ENCODE measurements around the gene ASMT.
"Not testable (repeated sequence)": the region's sequence is repeated elsewhere in the genome, so short reads cannot be mapped to it uniquely, and the experiment has no call there.

The ASMT gene

DNA sequence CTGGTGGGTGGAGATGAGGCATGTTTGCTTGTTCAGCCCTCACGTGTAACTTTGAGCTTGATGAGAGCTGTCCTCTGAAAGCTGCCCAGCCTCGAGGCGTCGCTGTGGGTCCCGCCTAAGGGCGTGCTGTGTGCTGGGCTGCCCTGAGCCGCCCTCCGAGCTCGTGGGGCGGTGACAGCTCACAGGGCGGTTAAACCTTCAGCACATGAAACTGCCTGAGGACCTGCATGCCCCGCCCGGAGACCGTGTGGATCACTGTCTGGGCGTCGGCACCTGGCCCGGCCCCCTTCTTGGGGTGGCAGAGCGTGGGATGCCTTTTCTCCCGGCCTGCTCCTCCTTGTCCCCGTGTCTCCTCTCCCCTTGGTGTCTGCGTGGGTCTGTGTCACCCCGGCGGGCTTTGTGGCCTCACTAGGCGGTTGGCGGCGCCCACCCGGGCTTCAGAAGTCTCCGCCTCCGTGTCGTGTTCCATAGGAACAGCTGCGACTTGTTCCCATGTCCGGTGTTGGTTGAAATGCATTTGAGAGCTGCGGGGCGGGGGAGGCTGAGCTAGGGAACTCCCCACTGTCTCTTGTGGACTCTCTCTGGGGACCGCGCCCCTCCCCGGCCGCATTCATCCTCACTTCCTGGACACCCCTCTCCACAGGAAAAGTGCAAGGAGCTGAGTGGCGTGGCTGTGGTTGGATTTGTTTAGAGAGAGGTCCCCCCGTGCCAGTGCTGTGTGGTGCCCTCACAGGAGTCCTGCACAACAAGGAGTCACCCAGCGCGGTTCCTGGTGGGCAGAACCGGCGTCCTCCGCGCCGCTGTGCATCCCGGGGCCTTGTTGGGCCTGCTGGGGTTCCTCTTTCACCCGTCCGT lies 16.6 kb upstream of the ASMT start:
- DNase-seq, result no peak

DNA sequence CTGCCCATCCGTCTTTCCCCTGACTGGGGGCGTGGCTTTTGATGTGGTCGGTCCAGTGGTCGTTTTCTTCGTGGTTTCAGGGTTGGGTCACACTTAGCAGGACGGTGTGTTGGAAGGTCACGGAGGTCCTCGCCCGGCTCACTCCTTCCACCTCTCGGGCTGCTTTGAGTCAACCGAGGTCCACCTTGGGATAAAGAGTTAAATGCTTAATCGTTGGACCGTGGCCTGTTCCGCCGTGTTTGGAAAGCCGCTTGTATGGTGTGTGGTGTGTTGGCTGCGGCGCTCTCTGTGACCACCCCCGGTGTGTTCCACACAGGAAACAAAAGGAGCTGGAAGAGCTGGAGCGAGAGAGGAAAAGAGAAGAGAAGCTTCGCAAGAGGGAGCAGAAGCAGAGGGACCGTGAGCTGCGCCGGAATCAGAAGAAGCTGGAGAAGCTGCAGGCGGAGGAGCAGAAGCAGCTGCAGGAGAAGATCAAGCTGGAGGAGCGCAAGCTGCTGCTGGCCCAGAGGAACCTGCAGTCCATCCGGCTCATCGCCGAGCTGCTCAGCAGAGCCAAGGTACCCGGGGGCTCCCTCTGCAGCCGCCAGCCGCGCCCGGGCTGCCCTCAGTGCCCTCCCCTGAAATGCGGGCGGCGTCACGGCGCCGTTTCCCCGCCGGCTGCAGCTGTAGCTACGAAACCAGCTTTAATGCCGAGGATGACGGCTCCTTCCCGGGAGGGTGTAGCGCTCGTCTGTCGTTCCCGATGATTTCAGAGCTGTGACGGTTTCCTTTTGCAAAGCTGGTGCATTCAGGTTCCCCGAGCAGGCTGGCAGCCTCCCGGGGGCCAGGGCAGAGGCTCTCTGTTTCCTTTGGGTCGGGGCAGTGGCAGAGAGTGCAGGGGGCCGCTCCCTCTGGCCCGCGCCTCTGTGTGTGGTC lies 15.7 kb upstream of the ASMT start:
- DNase-seq, result no peak

DNA sequence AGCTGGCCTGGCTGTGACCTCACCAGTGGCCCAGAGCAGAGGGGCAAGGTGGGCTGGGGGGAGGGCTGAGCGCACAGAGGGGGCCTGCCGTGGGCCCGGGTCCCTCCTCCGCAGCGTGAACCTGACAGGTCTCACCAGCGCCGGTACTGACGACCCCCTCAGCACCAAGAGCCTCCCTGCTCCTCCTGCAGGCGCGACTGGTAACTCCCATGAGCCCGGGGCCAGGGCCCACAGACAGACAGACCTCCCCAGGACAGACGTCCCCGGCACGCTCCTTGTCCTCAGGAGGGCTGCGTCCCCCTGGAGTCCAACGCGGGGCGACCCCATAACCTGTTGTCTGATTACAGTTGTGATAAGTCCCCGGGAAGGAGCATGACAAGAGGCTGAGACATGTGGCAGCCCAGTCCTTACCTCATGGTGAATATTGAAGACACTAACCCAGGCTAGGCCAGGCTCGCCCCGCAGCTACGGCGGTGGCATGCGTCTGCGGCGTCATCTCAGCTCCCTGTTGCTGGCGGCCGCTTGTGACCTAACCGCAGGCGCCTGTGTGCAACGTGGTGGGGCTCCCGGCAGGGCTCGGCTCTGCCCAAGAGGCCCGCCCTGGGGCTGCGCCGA lies 15.0 kb upstream of the ASMT start:
- no peak for DNase-seq

DNA sequence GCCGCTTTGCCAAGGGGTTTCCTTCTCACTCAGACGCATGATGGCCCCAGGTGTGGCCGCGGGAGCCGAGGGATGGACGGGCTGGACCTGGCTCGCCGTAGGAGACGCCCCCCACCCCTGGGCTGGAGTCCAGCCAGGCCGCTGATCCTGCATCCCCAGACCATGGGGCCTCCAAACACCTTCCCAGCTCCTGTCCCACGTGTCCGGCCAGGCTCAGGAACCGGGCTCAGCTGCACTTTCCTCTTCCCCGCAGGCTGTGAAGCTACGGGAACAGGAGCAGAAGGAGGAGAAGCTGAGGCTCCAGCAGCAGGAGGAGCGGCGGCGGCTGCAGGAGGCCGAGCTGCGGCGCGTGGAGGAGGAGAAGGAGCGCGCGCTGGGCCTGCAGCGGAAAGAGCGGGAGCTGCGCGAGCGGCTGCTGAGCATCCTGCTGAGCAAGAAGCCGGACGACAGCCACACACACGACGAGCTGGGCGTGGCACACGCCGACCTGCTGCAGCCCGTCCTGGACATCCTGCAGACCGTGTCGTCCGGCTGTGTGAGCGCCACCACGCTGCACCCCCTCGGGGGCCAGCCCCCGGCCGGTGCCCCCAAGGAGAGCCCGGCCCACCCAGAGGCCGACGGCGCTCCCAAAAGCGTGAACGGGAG lies 14.3 kb upstream of the ASMT start:
- no peak for DNase-seq

DNA sequence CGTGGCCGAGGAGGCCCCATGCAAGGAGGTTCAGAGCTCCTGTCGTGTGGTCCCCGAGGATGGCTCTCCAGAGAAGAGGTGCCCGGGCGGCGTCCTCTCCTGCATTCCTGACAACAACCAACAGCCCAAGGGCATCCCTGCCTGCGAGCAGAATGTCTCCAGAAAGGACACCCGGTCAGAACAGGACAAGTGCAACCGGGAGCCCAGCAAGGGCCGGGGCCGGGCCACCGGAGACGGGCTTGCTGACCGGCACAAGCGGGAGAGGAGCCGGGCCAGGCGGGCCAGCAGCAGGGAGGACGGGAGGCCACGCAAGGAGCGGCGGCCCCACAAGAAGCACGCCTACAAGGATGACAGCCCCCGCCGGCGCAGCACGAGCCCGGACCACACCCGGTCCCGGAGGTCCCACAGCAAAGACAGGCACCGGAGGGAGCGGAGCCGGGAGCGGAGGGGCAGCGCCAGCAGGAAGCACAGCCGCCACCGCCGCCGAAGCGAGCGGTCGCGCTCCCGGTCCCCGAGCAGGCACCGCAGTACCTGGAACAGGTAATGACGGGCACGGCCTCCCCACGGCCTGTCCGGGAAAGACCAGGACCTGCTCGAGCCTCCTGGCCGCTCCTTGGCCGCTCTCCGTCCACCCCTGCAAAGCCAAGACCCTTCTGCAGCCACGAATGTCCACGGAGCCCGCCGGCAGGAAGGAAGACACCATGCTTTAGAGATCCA lies 13.7 kb upstream of the ASMT start:
- DNase-seq, result no peak

DNA sequence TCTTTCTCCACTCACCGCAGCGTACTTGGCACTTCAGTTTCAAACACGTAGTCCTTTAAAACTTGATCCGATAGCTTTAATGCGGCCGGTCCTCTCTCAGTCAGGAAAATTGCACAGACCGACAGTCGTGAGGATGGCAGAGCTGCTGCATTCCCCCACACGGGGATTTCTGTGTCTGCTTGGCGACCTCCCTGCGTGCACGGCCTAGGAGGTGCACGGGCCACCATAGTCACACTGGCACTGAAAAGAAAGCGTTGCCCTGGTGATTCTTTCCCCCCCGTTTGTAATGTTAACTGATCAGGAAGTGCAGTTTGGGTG lies 13.1 kb upstream of the ASMT start:
- DNase-seq, result no peak

DNA sequence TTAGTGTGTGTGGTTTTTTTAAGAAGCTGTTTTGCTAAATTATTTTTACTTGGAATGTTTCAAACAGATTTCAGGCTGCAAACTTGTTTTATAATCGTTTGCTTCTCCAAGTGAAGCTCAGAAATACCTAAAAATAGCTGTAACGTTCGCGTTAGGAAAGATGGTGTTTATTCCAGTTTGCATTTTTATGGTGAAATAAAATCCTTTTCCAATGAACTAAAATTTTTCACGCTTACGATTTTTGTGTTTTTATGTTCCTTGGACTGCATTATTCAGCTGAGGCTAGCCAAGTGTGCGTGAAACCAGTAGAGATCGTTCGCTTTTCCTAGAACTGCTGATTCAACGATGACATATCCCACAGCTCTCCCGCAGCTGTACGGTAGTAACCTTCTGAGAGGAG lies 12.6 kb upstream of the ASMT start:
- no peak for DNase-seq

DNA sequence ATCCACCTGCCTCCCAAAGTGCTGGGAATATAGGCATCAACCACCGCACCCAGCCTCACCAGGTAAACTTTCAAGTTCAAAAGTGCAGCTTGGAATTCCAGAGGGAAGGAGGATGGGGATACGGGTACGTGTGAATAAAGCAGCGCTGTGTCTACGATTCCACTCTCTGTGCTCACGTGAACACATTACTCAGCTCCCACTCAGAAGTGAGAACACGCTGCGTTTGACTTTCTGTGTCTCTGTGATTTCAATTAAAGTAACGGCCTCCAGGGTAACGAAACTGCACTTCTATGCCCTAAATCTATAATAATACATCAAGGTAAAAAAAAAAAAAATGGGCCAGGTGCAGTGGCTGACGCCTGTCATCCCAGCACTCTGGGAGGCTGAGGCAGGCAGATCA lies 8.4 kb upstream of the ASMT start:
- DNase-seq, result no peak

DNA sequence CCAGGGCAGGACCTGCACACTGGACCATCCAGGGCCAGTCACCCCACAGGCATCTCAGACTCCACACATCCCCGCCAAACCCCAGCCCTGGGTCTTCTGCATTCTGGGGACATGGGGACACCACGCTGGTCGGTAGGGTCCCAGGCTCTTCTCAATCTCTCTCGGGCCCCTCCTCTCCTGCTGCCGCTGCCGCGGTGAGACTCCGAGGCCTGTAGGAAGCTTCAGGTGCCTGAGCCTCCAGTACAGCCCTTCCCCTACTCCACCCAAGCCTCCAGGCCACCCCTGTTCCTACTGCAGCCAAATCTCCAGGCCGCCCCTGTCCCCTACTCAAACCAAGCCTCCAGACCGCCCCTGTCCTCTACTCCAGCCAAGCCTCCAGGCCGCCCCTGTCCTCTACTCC lies 5.5 kb upstream of the ASMT start:
- no peak for DNase-seq

DNA sequence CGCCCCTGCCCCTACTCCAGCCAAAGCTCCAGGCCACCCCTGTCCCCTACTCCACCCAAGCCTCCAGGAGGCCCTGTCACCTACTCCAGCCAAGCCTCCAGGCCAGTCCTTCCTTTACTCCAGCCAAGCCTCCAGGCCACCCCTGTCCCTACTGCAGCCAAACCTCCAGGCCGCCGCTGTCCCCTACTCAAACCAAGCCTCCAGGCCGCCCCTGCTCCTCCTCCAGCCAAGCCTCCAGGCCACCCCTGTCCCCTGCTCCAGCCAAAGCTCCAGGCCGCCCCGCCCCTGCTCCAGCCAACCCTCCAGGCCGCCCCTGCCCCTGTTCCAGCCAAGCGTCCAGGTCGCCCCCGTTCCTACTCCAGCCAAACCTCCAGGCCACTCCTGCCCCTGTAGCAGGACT lies 5.1 kb upstream of the ASMT start:
- DNase-seq, result no peak

DNA sequence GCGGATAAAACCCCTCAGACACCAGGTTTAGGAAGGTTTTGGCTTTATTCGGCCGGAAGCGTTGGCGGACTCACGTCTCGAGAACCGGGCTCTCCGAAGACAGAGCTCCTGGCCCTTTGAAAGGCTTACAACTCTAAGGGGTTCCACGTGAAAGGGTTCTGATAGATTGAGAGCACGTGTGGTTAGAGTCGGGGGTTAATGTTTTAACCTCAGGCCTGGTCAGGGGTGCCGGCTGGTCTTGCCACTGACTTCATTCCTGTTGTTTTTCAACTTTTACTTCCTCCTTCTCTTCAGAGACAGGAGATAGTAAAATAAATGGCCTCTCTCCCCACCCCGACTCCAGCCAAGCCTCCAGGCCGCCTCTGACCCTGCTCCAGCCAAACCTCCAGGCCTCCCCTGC lies 4.7 kb upstream of the ASMT start:
- DNase-seq, result no peak

DNA sequence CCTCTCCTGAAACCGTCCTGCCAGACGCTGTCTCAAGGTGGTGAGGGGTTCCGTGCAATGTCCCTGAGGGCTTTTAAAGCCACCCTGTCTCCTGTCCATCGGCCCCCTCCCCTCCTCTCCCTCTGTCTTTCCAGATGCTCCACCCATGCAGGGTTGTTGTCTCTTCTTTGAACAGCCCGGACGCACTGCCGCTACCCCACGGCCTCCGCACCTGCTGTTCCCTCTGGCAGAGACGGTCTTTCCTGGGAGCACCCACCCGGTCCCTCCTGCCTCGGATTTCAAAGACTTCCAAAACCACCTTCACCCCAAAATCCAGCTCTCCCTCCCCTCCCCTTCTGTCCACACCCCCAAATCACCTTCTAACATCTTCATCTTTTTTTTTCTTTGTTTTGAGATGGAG lies 4.1 kb upstream of the ASMT start:
- DNase-seq, result no peak

DNA sequence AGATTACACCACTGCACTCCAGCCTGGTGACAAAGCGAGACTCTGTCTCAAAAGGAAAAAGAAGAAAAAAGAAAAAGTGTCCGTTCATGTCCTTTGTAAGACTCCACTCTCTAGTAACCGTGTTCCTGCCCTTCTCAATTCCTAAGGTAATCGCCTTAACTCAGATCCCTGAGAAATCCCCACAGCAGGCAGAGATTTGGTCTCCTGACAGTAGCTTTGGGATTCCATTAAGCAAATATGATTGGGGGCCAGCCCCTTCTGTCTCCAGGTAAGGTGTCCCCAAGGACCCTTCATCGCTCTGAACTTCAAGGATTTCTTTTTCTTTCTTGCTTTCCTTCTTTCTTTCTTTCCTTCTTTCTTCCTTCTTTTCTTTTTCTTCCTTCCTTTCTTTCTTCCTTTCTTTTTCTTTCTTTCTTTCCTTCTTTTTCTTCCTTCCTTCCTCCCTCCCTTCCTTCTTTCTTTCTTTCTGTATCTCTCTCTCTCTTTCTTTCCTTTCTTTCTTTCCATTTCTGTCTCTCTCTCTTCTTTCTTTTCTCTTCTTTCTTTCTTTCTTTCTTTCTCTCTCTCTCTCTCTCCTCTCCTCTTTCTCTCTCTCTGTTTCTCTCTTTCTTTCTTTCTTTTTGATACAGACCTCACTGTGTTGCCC lies 2.1 kb upstream of the ASMT start:
- DNase-seq, result no peak

DNA sequence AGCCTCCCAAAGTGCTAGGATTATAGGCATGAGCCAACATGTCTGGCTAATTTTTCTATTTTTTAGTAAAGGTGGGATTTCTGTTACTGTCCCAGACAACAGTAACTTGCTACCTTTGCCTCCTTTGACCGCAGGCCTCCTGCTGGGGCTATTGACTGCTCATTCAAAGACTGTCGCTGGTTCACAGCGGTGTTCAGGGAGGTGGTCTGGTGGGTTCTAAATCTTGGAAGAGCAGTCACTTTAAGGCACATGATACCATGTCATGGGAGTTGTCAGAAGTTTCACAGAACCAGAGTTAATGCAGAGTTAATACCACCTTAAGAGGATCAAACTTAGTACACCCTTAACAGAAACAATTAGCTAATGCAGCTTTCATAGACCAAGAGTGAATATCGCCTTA lies 3.8 kb downstream of the ASMT start:
- DNase-seq, result no peak

DNA sequence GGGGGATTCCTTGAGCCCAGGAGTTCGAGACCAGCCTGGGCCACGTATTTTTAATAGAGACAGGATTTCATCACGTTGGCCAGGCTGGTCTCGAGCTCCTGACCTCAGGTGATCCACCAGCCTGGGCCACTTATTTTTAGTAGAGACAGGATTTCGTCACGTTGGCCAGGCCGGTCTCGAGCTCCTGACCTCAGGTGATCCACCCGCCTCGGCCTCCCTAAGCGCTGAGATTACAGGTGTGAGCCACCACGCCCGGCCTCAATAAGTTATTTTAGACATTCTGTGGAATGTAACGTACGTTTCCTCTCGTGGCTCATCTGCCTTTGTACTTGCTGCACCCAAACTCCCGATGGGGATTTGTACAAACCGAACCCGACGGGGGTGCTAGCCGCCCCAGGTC lies 8.8 kb downstream of the ASMT start:
- no peak for DNase-seq

DNA sequence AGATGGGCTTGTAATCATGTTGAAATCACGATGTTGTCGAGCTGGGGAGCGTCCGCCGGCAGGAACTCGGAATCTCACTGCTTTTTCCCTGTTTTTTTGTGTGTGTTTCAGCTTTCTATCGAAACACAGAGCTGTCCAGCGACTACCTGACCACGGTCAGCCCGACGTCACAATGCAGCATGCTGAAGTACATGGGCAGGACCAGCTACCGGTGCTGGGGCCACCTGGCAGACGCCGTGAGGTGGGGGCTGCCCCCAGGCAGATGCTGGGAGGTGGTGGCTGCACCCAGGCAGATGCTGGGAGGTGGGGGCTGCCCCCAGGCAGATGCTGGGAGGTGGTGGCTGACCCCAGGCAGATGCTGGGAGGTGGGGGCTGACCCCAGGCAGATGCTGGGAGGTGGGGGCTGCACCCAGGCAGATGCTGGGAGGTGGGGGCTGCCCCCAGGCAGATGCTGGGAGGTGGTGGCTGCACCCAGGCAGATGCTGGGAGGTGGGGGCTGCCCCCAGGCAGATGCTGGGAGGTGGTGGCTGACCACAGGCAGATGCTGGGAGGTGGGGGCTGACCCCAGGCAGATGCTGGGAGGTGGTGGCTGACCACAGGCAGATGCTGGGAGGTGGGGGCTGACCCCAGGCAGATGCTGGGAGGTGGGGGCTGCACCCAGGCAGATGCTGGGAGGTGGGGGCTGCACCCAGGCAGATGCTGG lies 9.4 kb downstream of the ASMT start:
- not testable (repeated sequence) for DNase-seq

DNA sequence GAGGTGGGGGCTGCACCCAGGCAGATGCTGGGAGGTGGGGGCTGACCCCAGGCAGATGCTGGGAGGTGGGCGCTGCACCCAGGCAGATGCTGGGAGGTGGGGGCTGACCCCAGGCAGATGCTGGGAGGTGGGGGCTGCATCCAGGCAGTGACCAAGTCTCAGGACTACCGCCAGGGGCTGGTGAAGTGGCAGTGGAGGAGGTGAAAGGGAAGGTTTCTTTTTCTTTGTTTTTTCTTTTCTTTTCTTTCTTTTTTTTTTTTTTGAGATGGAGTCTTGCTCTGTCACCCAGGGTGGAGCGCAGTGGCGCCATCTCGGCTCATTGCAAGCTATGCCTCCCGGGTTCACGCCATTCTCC lies 10.0 kb downstream of the ASMT start:
- not testable (repeated sequence) for DNase-seq

DNA sequence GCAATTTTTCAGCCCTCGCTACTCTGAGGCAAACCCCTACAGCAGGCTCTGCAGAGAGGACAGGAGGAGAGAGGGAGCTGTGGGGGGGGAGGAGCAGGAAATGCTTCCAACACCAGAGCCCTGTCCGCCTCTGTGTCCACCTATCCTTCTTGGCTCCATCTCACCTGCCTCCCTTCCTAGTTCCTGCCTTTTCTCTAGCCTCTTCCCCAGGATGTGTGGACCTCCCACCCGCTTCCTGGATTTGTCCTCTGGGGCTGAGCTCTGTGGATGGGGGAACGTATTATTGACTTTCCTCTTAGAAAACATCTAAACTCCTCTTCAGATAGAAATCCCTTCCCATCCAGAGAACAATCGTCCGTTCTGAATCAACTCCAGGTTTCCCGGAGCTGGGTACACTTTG lies 14.4 kb downstream of the ASMT start:
- DNase-seq, result no peak

DNA sequence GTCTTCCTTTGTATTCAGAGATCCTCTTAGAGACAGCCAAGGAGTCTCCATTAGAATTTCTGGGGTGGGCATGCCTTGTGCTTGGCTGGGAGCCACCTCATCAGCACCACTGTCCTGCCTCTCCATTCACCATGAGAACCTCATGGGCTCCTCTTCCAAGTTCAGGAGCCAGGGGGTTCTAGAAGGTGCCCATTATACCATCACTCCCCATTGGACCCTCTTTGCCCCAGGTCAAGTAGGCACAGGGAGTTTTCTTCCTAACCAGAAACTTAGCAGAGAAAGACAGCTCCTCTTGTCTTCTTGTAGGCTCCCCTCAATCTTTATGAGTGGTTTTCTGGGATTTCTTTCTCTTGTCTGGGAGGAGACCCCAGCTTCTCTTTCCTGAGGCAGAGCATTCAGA lies 31.1 kb downstream of the ASMT start:
- no peak for DNase-seq

DNA sequence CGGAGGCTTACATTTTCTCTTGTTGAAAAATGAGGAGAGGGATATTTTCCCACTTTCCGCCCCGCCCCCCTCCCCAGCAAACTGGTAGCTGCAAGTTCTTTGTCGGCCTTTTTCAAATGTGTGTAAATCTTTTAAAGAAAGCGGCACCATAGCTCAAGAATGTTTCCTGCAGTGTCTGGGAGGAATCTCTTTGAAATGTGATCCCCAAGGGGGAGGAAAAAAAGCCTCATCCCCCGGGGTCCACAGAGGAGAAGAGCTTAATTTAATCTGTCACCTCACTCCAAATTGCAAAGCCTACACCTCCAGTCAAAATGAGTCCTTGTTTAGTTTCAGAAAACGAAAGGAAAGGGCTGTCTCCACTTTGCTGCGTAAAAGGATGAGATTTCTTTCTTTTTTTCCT lies 34.8 kb downstream of the ASMT start:
- no peak for DNase-seq

DNA sequence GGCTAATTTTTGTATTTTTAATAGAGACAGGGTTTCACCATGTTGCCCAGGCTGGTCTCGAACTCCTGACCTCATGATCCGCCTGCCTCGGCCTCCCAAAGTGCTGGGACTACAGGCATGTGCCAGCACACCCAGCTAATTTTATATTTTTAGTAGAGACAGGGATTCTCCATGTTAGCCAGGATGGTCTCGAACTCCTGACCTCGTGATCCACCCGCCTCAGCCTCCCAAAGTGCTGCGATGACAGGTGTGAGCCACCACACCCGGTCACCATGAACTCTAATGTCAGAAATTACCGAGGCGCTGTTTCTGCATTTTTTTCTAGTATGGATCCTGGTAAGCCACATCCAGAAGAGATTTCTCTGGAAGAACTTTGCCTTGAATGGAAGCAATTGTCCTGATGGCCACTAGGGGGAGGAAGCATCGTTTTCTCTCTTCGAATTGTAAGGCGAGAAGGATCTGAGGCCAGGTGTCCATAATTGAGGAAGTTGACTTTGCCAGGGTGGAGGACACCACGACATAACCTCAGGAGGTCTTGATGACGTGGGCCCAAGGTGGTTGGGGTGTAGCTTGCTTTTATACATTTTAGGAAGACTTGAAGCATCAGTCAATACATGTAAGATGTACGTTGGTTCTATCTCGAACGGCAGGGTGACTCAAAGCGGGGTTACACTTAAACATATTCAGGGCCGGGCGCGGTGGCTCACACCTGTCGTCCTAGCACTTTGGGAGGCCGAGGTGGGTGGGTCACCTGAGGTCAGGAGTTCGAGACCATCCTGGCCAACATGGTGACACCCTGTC lies 37.4 kb downstream of the ASMT start:
- DNase-seq, result not testable (repeated sequence)
